PC-9 (cell line): ENCODE data around the gene ACP4. TPM values are rescaled to one million over a fixed set of nuclear protein-coding genes. Genes with fewer than 3 reads are reported as not detected.
"Not testable (repeated sequence)": the region's sequence is repeated elsewhere in the genome, so short reads cannot be mapped to it uniquely, and the experiment has no call there.

ENCODE experiments used
- BruUV-seq: library from RNA; stranded (reverse); fragments of 400-500 nt; replicated peaks from 2 replicates; lab custom pipeline; 2021; lab: Mats Ljungman, UMichigan
- CTCF ChIA-PET: fragments of 300-600 bp; sonication (Branson Sonifier 250); formaldehyde crosslinking; loops from one replicate; lab custom pipeline; 2022; ENCODE audit warnings: antibody characterized with exemption; lab: Charles Lee
- POLR2A ChIA-PET: fragments of 300-600 bp; sonication (Branson Sonifier 250); formaldehyde crosslinking; loops from one replicate; lab custom pipeline; 2022; ENCODE audit warnings: antibody characterized with exemption; ENCODE audit not compliant: unreplicated experiment; lab: Charles Lee
- DNase-seq, 2 experiments: peaks; one replicate each; pipeline versions ENCODE4 v3.0.0 to v3.0.0-alpha.2; 2015 to 2022; ENCODE audit warnings: mixed read lengths in 1 of 2
- H2AFZ ChIP-seq: fragments of 200-600 bp; sonication (generic); 2 replicates; pipeline ENCODE4 v1.8.1; 2017; ENCODE audit warnings: antibody characterized with exemption
- H3F3A ChIP-seq: fragments of 200-600 bp; sonication (generic); 2 replicates; pipeline ENCODE4 v1.8.1; 2017; ENCODE audit warnings: antibody characterized with exemption, mild to moderate bottlenecking, low read depth; ENCODE audit not compliant: insufficient read depth
- H3K27ac ChIP-seq: fragments of 200-600 bp; sonication (generic); 2 replicates; pipeline ENCODE4 v1.6.1; 2016; ENCODE audit warnings: mixed run types
- H3K27me3 ChIP-seq: fragments of 200-600 bp; sonication (generic); 2 replicates; pipeline ENCODE4 v1.6.1; 2016; ENCODE audit warnings: low read depth, mixed run types; ENCODE audit not compliant: insufficient read depth
- H3K36me3 ChIP-seq: fragments of 200-600 bp; sonication (generic); 2 replicates; pipeline ENCODE4 v1.6.1; 2016; ENCODE audit warnings: low read depth, mixed run types
- H3K4me1 ChIP-seq: fragments of 200-600 bp; sonication (generic); replicated peaks from 2 replicates; pipeline ENCODE4 v1.6.1; 2016; ENCODE audit warnings: mixed run types; ENCODE audit not compliant: insufficient read depth
- H3K4me2 ChIP-seq: fragments of 200-600 bp; sonication (generic); 2 replicates; pipeline ENCODE4 v1.6.1; 2017; ENCODE audit warnings: mixed run types
- H3K4me3 ChIP-seq: fragments of 200-600 bp; sonication (generic); 2 replicates; pipeline ENCODE4 v1.6.1; 2016; ENCODE audit warnings: mixed run types
- H3K79me2 ChIP-seq: fragments of 200-600 bp; sonication (generic); 2 replicates; pipeline ENCODE4 v1.6.1; 2017; ENCODE audit warnings: low read depth, mixed run types
- H3K9me2 ChIP-seq: fragments of 200-600 bp; sonication (generic); 2 replicates; pipeline ENCODE4 v1.8.1; 2017; ENCODE audit warnings: mild to moderate bottlenecking; ENCODE audit not compliant: insufficient read depth
- H3K9me3 ChIP-seq: fragments of 200-600 bp; sonication (generic); 2 replicates; pipeline ENCODE4 v1.8.1; 2016; ENCODE audit warnings: low read depth; ENCODE audit not compliant: insufficient read depth
- H4K20me1 ChIP-seq: fragments of 200-600 bp; sonication (generic); 2 replicates; pipeline ENCODE4 v1.8.1; 2017; ENCODE audit not compliant: insufficient read depth
- CTCF ChIP-seq: fragments of 200-600 bp; sonication (generic); conservative IDR thresholded peaks from 2 replicates; pipeline ENCODE4 v1.6.1; 2017; ENCODE audit warnings: mixed run types, antibody characterized with exemption, mild to moderate bottlenecking, moderate library complexity
- EZH2 ChIP-seq: fragments of 200-600 bp; sonication (generic); IDR thresholded peaks from 2 replicates; pipeline ENCODE4 v1.8.0; 2017; ENCODE audit warnings: antibody characterized with exemption, low read depth
- intact Hi-C: fragments of 100-400 bp; cut with micrococcal nuclease; formaldehyde crosslinking; loops from one replicate; pipeline ENCODE4 v1.10.0; 2022; ENCODE audit not compliant: unreplicated experiment
- total RNA-seq: library from RNA; stranded (reverse); gene quantifications from 2 replicates; pipeline ENCODE4 v1.2.3, GENCODE V29; 2021

The ACP4 gene
- total RNA-seq, 1 experiment from 2014 or later, result not detected

- H3F3A ChIP-seq, result peaks cover 4% of the 10 kb centered on the region; the same call in 1 of the 2 replicates
- no peak overlapping the region for H3K4me2 ChIP-seq
- H3K4me3 ChIP-seq, result no peak overlapping the region
- no peaks in the 10 kb centered on the region for H3K79me2 ChIP-seq
- ChIA-PET CTCF (interaction anchor here (0.6 kb wide), 1 partner anchor 18 kb away, joined by 3 read pairs; no protein-coding TSS in a partner anchor), POLR2A (no interaction called here)
- no peak for TF ChIP-seq CTCF
- TF ChIP-seq EZH2, result no peak
- H3K27ac ChIP-seq, result no peak overlapping the region
- DNase-seq, result peak in 1 of 2 experiments; percentile 65
- no peak overlapping the region for H2AFZ ChIP-seq
- H3K4me1 ChIP-seq, result no peaks in the 10 kb centered on the region
- H3K9me3 ChIP-seq, result no peaks in the 10 kb centered on the region
- no peaks in the 10 kb centered on the region for H3K9me2 ChIP-seq
- peaks cover 82% of the 10 kb centered on the region for H3K27me3 ChIP-seq
- H4K20me1 ChIP-seq, result no peaks in the 10 kb centered on the region
- H3K36me3 ChIP-seq, result no peaks in the 10 kb centered on the region
- BruUV-seq, result no TSS peak
- intact Hi-C loops, result no loop called here
Observed at GRCh38 chr19:50759886-50760285, 30.3 kb upstream of the ACP4 start.

DNA sequence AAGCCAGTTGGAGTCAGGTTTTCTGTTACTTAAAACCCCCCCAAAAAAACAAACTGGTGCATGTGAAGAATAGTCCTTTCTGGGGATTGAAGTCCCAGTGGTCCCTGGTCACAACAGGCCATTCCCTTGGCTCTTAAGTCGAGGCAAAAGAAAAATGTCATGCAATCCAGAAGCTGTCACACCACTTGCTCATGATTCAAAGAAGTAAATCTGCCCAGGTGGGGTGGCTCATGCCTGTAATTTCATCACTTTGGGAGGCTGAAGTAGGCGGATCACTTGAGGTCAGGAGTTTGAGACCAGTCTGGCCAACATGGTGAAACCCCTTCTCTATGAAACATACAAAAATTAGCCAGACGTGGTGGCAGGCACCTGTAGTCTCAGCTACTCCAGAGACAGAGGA is 28.7 kb upstream of the ACP4 start:
- H3K4me2 ChIP-seq, BruUV-seq, intact Hi-C loops, H4K20me1 ChIP-seq, H3F3A ChIP-seq, H3K4me1 ChIP-seq, H2AFZ ChIP-seq, DNase-seq, POLR2A ChIA-PET, H3K27ac ChIP-seq, H3K79me2 ChIP-seq, H3K9me3 ChIP-seq, H3K36me3 ChIP-seq, H3K4me3 ChIP-seq, H3K9me2 ChIP-seq: not testable (repeated sequence)
- H3K27me3 ChIP-seq, result peaks cover 75% of the 10 kb centered on the region
- CTCF ChIA-PET, result interaction anchor here (0.6 kb wide), 1 partner anchor 19 kb away, joined by 3 read pairs; no protein-coding TSS in a partner anchor

GRCh38 chr19:50763521-50763920 is 26.7 kb upstream of the ACP4 start:
- H4K20me1 ChIP-seq, DNase-seq, H3K79me2 ChIP-seq, H3K36me3 ChIP-seq, CTCF ChIA-PET, H3K4me1 ChIP-seq, H2AFZ ChIP-seq, H3K27ac ChIP-seq, H3K4me2 ChIP-seq, H3K9me2 ChIP-seq, H3K9me3 ChIP-seq, H3K4me3 ChIP-seq, intact Hi-C loops, H3F3A ChIP-seq, BruUV-seq: not testable (repeated sequence)
- peaks cover 58% of the 10 kb centered on the region for H3K27me3 ChIP-seq
- POLR2A ChIA-PET, result interaction anchor here (0.6 kb wide), 1 partner anchor 19 kb away, joined by 6 read pairs; no protein-coding TSS in a partner anchor

GRCh38 chr19:50764409-50764808 is 25.8 kb upstream of the ACP4 start:
- Histone ChIP-seq H3K4me3 (no peak overlapping the region), H3K4me1 (0 out of 2 replicates have a peak, but pooled peaks cover 4% of the 10 kb centered on the region), H3K4me2 (no peak overlapping the region), H3K79me2 (no peaks in the 10 kb centered on the region), H3F3A (peaks cover 4% of the 10 kb centered on the region; the same call in 1 of the 2 replicates), H3K27me3 (peaks cover 52% of the 10 kb centered on the region), H3K9me3 (no peaks in the 10 kb centered on the region), H3K9me2 (no peaks in the 10 kb centered on the region), H2AFZ (no peak overlapping the region), H3K27ac (no peak overlapping the region), H4K20me1 (no peaks in the 10 kb centered on the region), H3K36me3 (no peaks in the 10 kb centered on the region)
- TF ChIP-seq CTCF, result no peak
- no peak for TF ChIP-seq EZH2
- ChIA-PET POLR2A (no interaction called here), CTCF (no interaction called here)
- no peak for DNase-seq
- BruUV-seq, result no TSS peak
- intact Hi-C loops, result no loop called here

- H3K27ac ChIP-seq, DNase-seq, H3K4me2 ChIP-seq, H2AFZ ChIP-seq, BruUV-seq, H3K79me2 ChIP-seq, intact Hi-C loops, H3F3A ChIP-seq, H3K4me1 ChIP-seq, H3K4me3 ChIP-seq, H4K20me1 ChIP-seq, H3K9me2 ChIP-seq, H3K9me3 ChIP-seq, H3K36me3 ChIP-seq, POLR2A ChIA-PET: not testable (repeated sequence)
- H3K27me3 ChIP-seq, result peaks cover 38% of the 10 kb centered on the region
- CTCF ChIA-PET, result interaction anchor here (0.7 kb wide), 1 partner anchor 211 kb away, joined by 5 read pairs; no protein-coding TSS in a partner anchor
Observed at GRCh38 chr19:50766746-50767145, 23.5 kb upstream of the ACP4 start.

GRCh38 chr19:50767263-50767662 is 23.0 kb upstream of the ACP4 start:
- H3K4me1 ChIP-seq, H3K4me3 ChIP-seq, H3K9me2 ChIP-seq, POLR2A ChIA-PET, H3K4me2 ChIP-seq, H4K20me1 ChIP-seq, intact Hi-C loops, H3K36me3 ChIP-seq, H3K9me3 ChIP-seq, BruUV-seq, H2AFZ ChIP-seq, H3F3A ChIP-seq, H3K79me2 ChIP-seq, H3K27ac ChIP-seq: not testable (repeated sequence)
- CTCF ChIA-PET, result interaction anchor here (0.7 kb wide), 1 partner anchor 222 kb away, joined by 3 read pairs; no protein-coding TSS in a partner anchor
- peaks cover 32% of the 10 kb centered on the region for H3K27me3 ChIP-seq
- DNase-seq, result peak in 1 of 2 experiments; percentile 51
